Mononuclear cell (primary cell): Measurements from ENCODE around the gene PICALM. TPM values are rescaled to one million over a fixed set of nuclear protein-coding genes. Genes with fewer than 3 reads are reported as not detected.
"Not testable (repeated sequence)": the region's sequence is repeated elsewhere in the genome, so short reads cannot be mapped to it uniquely, and the experiment has no call there.

ENCODE experiments used
- H3K27me3 ChIP-seq: 2 replicates; pipeline ENCODE4 v1.6.0; 2011; ENCODE audit warnings: low read length, control low read depth; ENCODE audit not compliant: insufficient read depth
- H3K4me1 ChIP-seq: 2 replicates; pipeline ENCODE4 v1.5.1; 2011; ENCODE audit warnings: mild to moderate bottlenecking, low read length, control low read depth; ENCODE audit not compliant: insufficient read depth
- H3K4me3 ChIP-seq: 2 replicates; pipeline ENCODE4 v1.5.1; 2011; ENCODE audit warnings: mild to moderate bottlenecking, low read length, moderate library complexity
- H3K9me3 ChIP-seq: 2 replicates; pipeline ENCODE4 v1.5.1; 2011; ENCODE audit warnings: low read depth, mild to moderate bottlenecking, control low read depth, low read length
- total RNA-seq: library from RNA; depleted of rRNA; stranded (reverse); fragments of >200 nt; gene quantifications from one replicate; pipeline ENCODE4 v1.2.3, GENCODE V29; 2012

PICALM gene, protein sequence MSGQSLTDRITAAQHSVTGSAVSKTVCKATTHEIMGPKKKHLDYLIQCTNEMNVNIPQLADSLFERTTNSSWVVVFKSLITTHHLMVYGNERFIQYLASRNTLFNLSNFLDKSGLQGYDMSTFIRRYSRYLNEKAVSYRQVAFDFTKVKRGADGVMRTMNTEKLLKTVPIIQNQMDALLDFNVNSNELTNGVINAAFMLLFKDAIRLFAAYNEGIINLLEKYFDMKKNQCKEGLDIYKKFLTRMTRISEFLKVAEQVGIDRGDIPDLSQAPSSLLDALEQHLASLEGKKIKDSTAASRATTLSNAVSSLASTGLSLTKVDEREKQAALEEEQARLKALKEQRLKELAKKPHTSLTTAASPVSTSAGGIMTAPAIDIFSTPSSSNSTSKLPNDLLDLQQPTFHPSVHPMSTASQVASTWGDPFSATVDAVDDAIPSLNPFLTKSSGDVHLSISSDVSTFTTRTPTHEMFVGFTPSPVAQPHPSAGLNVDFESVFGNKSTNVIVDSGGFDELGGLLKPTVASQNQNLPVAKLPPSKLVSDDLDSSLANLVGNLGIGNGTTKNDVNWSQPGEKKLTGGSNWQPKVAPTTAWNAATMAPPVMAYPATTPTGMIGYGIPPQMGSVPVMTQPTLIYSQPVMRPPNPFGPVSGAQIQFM
- 416 TPM for total RNA-seq

DNA sequence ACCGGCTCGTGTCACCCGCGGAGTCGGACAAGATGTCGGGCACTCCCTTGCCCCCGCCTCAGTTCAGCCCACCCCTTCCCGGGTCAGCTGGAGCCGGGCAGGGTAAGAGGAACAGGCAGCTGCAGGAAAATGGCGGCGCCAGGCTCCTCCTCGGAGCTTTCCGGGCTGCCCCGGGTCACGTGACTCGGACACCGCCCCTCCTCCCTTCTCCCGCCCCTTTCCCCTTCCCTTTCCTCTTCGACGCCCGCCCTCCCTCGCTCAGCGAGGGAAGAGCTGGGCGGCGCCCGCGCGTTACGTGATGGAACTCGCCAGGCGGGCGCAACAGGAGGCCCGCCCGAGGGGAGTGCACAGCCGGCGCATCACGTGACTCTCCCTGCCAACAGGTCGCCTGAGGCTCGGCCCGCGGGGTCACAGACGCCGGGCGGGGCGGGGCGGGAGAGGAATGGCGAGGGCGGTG is at the start of gene PICALM:
Gene PICALM, minus strand, starts transcription at position 134 of the 457 bp plus-strand sequence. CDS start 304 bp downstream, outside the sequence.
- no peaks in the 10 kb centered on the region for H3K27me3 ChIP-seq
- H3K4me3 ChIP-seq: peak within 1 kb of the TSS; percentile 71
- peaks cover 29% of the 10 kb centered on the region for H3K4me1 ChIP-seq
- no peaks in the 10 kb centered on the region for H3K9me3 ChIP-seq

DNA sequence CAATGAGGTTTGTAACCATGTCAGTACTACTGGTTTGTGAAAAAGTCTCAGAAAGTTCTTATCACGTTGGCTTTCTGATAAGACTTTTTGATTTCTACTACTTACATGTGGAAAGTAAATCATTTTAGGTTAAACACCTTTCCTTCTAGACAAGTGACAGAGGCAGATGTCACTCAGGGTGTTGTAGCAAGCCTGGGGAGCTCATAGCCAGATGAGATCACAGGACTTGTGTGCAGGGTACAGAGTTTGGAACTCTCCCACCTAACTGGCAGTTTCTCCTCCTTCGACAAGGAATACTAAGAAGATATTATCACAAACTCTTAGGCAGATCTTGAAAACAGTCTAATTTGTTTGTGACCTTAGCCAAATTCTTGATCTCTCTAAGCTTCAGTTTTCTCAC is 49.4 kb upstream of the PICALM start:
- no peaks in the 10 kb centered on the region for H3K9me3 ChIP-seq
- no peak overlapping the region for H3K4me3 ChIP-seq
- H3K27me3 ChIP-seq: no peaks in the 10 kb centered on the region
- peaks cover 16% of the 10 kb centered on the region for H3K4me1 ChIP-seq

DNA sequence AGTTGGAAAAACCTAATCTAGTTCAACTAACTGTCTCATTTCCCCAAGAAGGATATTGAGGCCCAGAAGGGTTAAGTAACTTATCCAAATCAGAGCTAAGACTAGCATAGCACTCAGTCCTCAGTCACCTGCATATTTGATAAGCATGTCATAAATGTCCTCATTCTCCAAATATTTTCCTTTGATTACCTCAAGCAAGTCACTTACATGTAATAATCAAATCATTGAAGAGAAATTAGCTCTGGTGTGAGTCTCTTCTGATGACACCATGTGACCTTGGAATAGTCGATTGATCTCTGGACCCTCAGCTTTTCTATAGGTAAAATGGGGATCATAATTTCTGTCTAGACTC is 48.8 kb upstream of the PICALM start:
- H3K27me3 ChIP-seq: no peaks in the 10 kb centered on the region
- peaks cover 16% of the 10 kb centered on the region for H3K4me1 ChIP-seq
- no peaks in the 10 kb centered on the region for H3K9me3 ChIP-seq
- H3K4me3 ChIP-seq: no peak overlapping the region

DNA sequence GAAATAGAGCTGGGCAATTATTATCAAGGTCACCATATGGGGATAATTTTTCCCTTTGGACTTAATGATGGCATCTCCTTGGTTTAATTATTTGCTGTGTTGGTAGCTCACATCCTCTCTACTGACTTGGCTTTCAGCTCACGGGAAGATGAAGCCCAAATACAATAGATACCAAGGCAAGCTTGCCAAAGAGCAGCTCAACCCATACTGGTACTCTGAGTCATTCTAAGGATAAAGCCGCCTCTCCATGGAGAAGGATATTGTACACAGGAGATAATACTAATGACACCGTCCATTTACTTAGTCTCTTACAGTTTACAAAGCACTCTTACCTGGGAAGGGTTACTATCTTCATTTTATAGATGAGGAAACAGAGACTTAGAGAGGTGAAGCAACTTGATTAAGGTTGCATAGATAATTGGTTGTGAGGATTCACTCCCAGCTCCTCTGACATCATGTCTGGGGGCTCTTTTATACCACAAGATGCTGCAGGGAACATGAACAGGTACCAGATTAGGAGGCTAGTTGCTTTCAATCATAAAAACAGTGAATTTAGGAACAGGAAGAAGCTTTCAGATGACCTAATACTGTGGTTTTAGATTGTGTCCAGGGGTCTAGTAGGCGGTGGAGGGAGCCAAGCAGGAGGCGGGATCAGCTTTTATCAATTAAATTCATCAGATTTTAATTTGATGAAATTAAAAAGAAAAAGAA is 48.3 kb upstream of the PICALM start:
- Histone ChIP-seq H3K4me1 (peaks cover 16% of the 10 kb centered on the region), H3K9me3 (no peaks in the 10 kb centered on the region), H3K4me3 (no peak overlapping the region), H3K27me3 (no peaks in the 10 kb centered on the region)

DNA sequence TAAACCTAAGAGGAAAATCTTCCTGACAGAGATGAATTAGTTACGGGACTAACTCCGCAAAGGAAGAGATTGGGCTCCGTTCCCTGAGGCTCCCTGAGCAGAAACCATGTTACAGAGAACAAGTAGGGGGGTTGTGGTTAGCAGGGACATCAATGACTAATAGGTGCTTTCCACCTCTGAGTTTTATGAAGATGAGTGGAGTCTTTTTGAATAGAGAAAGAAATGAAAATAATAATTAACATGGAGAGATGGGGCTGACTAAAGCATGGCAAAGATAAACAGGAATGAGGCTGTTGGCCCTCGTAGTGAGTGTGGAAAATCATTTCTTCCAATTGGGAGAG is 47.5 kb upstream of the PICALM start:
- no peak overlapping the region for H3K4me3 ChIP-seq
- H3K4me1 ChIP-seq: peaks cover 16% of the 10 kb centered on the region
- no peaks in the 10 kb centered on the region for H3K9me3 ChIP-seq
- no peaks in the 10 kb centered on the region for H3K27me3 ChIP-seq

DNA sequence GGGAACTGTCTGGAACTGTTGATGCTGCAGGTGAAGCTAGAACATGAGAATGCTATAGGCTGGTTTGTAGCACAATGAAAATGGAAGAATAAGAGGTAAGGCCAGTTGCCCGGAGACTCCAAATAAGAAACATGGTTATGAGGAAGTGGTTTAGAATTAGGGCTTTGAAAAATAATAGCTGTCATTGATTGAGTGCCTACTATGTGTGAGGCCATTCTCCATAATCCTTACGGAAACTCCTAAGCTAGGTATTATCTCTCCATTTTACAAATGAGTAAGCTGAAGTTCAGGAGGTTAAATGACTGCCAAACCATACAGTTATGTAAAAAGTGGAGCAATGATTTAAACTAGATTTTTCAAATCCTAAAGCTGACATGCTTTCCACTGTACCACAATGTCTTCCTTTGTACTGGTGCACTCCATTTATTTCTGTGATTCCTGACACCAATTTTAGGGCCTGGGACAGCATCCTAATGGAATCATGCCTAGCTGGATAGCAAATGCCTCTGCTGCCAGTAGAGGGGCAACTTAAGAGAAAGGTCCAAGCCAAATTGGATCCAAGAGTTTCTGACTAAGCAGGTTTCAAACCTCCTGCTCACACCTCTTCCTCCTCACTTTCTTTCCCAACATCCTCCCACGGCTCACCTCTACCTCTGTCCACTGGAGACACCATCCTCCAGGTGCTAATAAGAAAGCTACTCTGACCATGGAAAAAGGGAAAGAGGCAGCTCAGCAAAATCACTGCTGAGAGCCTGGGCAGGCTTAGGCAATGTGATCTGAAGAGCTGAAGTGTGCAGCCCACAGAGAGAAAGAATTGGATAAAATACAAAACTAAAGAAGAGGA is 46.9 kb upstream of the PICALM start:
- Histone ChIP-seq H3K27me3 (no peaks in the 10 kb centered on the region), H3K9me3 (no peaks in the 10 kb centered on the region), H3K4me3 (no peak overlapping the region), H3K4me1 (peaks cover 16% of the 10 kb centered on the region)

DNA sequence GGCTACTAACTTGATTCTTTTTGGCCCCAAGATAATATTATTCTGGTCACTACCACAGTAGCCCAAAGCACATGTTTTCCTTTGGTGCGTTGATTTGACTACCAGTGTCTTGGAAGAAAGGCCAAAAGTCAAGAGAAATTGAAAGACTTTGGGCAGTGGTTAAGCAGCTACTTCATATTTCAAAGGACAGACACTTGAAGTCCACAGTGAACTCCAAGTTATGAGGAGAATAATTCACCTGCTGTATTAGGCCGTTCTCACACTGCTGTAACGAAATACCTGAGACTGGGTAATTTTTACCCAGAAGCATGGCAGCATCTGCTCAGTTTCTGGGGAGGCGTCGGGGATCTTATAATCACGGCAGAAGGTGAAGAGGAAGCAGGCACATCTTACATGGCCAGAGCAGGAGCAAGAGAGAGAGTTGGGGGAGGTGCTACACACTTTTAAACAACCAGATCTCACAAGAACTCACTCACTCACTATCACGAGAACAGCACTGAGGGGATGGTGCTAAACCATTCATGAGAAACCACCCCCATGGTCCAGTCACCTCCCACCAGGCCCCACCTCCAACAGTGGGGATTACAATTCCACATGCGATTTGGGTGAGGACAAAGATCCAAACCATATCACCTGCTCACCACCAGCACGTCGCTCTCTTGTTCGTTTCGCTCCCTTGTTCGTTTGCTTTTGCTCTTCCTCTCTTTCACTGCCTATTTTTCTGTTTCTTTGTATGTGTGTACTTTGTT is 40.2 kb upstream of the PICALM start:
- H3K9me3 ChIP-seq: no peaks in the 10 kb centered on the region
- no peaks in the 10 kb centered on the region for H3K4me1 ChIP-seq
- H3K27me3 ChIP-seq: no peaks in the 10 kb centered on the region
- H3K4me3 ChIP-seq: no peak overlapping the region

DNA sequence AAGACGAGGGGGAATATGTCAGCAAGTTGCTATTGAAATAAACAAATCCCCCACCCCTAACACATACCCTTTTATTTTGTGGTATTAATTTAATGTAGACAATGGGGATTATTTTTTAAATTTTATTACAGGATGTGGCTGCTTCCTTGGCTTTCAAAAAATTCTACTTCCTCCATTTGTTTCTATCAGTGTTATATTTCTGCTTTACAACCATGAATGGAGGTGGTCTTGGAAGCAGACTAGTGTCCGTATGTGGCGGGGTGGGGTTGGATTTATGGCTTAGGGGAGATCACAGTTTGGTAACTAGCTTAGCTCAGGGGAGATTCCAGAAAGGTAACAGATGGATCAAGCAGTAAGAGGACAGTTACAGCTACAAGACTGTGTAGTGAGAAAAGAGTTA is 39.3 kb upstream of the PICALM start:
- Histone ChIP-seq H3K4me3 (no peak overlapping the region), H3K27me3 (no peaks in the 10 kb centered on the region), H3K4me1 (no peaks in the 10 kb centered on the region), H3K9me3 (no peaks in the 10 kb centered on the region)

DNA sequence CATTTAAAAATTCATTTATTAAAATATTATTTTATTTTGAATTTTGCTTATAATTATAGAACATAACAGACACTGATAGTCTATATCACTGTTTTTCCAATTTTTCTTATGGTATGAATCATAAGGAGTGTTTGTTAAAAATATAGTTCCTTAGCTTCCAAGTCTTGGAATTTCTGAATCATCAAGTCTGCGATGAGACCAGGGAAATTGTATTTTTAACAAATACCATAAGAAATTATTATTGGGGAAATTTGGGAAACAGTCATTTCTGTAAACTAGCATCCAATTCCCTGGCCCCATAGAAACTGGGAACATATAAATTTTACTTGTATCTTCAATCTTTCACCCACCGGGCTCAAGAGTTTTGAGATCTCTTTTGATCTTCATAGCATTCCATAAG is 38.0 kb upstream of the PICALM start:
- Histone ChIP-seq H3K4me1 (no peaks in the 10 kb centered on the region), H3K9me3 (no peaks in the 10 kb centered on the region), H3K4me3 (no peak overlapping the region), H3K27me3 (no peaks in the 10 kb centered on the region)

DNA sequence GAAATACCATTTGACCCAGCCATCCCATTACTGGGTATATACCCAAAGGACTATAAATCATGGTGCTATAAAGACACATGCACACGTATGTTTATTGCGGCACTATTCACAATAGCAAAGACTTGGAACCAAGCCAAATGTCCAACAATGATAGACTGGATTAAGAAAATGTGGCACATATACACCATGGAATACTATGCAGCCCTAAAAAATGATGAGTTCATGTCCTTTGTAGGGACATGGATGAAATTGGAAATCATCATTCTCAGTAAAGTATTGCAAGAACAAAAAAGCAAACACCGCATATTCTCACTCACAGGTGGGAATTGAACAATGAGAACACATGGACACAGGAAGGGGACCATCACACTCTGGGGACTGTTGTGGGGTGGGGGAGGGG is 37.1 kb upstream of the PICALM start:
- not testable (repeated sequence) for H3K27me3 ChIP-seq, H3K9me3 ChIP-seq, H3K4me1 ChIP-seq, H3K4me3 ChIP-seq

DNA sequence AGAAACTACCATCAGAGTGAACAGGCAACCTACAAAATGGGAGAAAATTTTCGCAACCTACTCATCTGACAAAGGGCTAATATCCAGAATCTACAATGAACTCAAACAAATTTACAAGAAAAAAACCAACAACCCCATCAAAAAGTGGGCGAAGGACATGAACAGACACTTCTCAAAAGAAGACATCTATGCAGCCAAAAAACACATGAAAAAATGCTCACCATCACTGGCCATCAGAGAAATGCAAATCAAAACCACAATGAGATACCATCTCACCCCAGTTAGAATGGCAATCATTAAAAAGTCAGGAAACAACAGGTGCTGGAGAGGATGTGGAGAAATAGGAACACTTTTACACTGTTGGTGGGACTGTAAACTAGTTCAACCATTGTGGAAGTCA is 36.7 kb upstream of the PICALM start:
- H3K9me3 ChIP-seq, H3K4me1 ChIP-seq, H3K4me3 ChIP-seq, H3K27me3 ChIP-seq: not testable (repeated sequence)

DNA sequence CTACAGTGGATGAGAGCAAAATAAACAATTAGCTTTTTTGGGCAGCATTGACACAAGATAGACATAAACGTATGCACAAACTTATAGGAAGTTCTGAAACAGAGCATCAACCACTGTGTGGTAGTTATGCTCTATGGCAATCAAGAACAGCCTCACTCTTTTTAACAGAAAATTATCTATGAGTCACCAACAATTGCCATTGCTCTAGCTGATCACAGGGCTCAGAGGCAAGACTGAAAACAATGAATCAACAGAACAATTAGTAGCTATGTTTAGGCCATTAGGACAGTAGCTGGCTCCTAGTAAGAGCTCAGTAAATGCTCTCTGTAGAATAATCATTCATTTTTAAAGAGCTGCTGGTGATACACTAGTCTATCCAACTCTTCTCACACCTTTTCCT is 34.9 kb upstream of the PICALM start:
- H3K9me3 ChIP-seq: no peaks in the 10 kb centered on the region

DNA sequence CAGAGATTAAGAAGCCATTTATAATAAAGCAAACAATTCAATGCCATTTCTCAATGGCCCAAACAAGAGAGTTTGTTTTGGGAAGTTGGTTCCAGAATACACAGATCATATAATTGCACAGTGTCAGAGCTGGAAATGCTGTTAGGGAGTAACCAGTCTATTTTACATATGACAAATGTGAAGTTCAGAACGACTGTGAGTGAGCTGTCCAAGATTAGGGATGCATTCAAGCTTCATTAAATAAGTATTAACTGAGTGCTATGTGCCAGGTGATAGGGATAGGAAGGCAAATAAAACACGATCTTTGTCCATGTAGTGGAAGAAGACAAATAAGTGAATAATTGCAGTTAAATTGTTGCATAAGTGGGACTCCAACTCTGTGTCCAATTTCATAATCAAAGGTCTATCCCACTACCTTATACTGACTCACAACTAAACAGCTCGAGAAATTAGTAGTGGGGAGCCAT is 33.1 kb upstream of the PICALM start:
- no peak overlapping the region for H3K4me3 ChIP-seq

More for the DNA sequence above, 34.9 kb upstream of the PICALM start:
- H3K4me3 ChIP-seq: no peak overlapping the region
- H3K27me3 ChIP-seq: no peaks in the 10 kb centered on the region
- no peaks in the 10 kb centered on the region for H3K4me1 ChIP-seq

DNA sequence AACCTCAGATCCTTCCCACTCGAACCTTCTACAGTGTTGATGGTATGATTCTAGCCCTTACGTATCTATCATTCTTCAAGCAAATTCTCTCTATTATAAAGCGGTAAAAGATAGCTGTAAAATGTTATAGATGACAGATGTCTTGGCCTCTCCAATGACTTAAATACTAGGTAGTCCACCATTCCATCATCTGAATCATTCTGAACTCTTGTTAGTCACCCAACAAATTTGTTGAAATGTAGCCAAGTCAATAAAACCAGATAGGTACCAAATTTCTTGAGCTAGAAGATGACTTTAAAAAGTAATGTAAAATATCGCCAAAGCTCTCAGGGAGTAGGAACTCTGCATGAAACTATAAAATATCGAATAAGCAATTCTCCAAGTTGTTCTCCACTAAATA is 32.6 kb upstream of the PICALM start:
- no peaks in the 10 kb centered on the region for H3K27me3 ChIP-seq
- H3K4me1 ChIP-seq: no peaks in the 10 kb centered on the region
- H3K9me3 ChIP-seq: no peaks in the 10 kb centered on the region
- H3K4me3 ChIP-seq: no peak overlapping the region

More for the DNA sequence above, 33.1 kb upstream of the PICALM start:
- Histone ChIP-seq H3K4me1 (no peaks in the 10 kb centered on the region), H3K9me3 (no peaks in the 10 kb centered on the region), H3K27me3 (no peaks in the 10 kb centered on the region)
